GM19328 (cell line): ENCODE results near the gene MBNL2.
"Not testable (repeated sequence)": the region's sequence is repeated elsewhere in the genome, so short reads cannot be mapped to it uniquely, and the experiment has no call there.

Experiments
- ATAC-seq: cut with Tn5 transposase; IDR thresholded peaks from one replicate; pipeline ENCODE4 v1.9.1; 2021; ENCODE audit warnings: mild to moderate bottlenecking, moderate library complexity; ENCODE audit not compliant: unreplicated experiment

MBNL2 gene

DNA sequence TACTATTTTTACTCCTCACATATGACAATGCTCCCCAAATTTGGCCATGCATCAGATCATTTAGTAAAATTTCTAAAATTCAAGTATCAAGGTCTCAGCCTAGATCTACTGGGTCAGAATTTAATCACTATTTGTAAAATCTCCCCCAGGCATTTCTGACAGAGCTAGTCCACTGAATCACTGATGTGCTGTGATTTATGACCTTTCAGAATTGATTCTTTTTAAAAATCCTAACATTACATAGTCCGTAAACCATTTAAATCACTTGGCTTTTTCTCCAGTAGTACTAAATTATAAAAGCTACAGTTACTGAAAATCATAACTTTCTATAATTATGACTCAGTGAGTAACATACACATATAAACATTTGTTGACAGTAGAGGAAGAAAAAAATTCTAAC lies 119.0 kb downstream of the MBNL2 start:
- ATAC-seq: no peak

DNA sequence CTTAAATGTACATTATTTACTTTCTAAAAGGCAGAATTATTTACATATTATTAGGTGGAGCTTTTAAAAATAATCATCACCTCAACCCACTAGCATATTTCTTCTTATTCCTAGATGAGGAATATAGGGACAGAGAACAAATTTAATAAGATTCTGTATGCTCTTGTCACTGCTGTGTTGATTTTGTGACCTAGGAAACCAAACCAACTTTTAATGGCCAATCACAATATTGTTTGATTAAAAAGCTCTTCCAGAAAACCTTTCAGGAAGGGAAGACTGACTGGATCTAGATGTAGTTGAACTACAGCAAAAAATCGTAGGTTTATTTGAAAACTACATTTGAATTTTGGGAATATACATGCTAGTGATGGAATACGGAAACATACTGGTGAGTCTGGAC lies 120.0 kb downstream of the MBNL2 start:
- no peak for ATAC-seq

DNA sequence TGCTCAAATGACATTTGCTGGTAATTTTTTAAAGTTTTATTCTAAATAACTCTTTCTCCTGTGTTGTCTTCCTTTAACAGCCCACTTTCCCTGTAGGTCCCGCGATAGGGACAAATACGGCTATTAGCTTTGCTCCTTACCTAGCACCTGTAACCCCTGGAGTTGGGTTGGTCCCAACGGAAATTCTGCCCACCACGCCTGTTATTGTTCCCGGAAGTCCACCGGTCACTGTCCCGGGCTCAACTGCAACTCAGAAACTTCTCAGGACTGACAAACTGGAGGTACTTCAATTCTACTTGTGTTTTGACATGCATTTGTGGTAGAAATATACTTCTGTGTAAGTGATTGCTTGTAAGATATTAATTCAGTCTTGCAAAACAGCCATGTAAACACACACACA lies 120.8 kb downstream of the MBNL2 start:
- ATAC-seq: no peak

- peak; percentile 81 for ATAC-seq
Measured at GRCh38 chr13:97344265-97345175, 122.4 kb downstream of the MBNL2 start.

- ATAC-seq: no peak
Measured at GRCh38 chr13:97346097-97346496, 124.0 kb downstream of the MBNL2 start.

GRCh38 chr13:97346561-97347254 lies 124.6 kb downstream of the MBNL2 start:
- no peak for ATAC-seq

DNA sequence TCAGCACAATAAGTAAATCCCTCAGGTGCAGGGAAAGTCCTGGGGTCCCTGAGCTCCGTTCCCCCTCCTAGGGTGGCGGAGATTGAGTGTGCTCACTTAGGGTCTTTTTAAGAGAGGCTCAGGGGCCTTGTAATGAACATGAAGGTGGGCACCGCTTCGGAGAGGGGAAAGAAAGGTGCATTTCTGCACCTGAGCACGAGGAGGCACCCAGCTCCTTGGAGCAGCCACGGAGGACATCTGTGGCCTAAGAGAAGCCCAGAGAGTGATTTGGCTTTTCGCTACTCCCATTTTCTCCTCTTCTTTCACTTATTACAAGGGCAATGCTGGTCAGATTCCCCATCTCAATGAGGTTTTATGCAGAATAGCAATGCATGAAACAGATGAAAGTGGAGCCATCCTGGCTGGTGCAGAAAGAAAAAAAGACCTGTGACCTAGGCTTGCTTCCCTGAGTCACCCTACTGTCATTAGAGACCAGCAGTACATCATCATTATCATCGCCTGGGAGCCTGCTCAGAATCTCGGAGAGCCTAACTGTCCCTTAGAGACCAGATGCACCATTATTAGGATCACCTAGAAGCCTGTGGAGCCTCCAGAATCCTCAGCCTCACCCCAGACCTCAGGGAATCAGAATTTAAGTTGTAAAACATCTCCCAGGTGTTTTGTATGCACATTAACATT lies 125.3 kb downstream of the MBNL2 start:
- ATAC-seq: no peak

DNA sequence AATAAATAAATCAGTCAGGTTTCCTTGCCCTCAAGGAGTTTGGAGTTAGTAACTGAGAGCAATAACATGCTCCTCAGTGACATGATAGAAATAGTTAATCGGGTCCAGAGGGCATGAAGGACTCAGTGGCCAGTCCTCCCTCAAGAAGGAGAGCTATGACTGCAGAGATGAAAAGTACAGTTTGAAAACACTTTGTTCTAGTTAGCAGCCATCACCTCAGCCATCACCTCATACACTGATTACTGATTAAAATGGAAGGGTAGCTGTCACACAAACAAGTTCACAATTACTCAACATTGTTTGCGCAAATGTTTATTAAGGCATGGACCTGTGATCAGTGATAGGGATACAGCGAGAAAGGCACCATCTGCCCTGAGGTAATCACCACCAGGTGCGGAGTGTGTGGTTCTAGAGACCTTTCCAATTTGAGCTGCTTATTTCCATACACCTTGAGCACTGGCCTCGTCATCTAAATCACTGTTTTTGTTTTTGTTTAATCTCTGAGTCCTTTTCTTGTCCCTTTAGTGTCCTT lies 126.5 kb downstream of the MBNL2 start:
- no peak for ATAC-seq

DNA sequence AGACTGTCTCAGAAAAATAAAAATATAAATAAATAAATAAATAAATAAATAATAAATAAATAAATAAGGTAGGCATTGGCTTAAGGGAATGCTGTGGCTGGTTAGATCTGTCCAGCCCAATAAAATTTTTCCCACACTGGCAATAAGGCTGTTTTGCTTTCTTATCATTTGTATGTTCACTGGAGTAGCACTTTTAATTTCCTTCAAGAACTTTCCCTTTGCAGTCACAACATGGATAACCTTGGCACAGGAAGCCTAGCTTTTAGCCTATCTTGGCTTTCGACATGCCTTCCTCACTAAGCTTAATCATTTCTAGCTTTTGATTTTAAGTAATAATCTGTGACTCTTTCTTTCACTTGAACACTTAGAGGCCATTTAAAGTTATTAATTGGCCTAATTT lies 129.9 kb downstream of the MBNL2 start:
- not testable (repeated sequence) for ATAC-seq

DNA sequence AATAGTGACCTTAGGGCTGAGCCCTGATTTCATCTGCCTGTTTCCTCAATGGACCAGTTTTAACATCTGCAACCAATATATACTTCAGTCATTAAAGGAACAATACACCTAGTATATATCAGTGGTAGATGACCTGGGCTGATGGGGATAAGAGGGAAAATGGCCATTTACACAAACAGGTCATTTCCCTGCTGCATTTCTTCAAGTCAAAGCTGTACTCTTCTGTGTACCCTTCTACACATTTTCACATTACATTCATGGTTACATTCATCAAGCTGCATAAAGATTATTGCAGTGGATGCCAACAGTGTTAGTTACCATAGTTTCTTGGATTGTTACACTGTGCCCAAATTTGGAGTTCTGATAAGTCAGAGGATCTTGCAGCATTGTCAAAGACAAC lies 130.7 kb downstream of the MBNL2 start:
- no peak for ATAC-seq

DNA sequence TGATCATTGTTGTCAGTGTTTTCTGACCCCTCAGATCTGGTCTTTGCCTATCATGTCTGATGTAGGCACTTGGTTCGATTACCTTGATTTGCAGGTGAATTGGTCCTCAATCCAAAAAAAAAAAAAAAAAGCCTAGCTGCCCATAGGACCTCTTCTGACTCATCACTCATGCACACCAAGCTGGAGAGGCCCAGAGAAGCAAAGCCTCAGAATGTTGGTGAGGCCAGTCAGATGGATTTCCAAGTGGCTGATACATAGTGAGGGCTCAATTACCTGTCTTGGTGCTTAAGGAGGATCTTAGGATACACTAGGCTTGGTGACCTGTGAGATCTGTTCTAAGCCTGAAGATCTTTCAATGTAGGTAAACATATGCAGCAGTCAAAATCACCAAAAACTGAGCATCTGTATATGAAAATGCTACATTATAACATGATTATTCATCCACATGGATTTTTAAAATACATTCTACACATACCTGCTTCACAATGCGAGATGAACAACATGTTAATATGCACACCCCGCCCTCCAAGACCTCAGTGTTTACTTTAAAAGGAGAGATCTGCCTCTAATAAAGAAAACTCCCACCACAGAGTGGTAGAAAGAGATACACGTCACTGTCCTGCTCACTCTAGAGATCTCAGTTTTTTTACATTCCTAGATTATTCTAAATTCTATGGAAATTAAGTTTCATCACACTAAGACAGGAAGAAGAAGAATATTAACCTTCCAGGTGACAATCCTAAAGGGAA lies 132.0 kb downstream of the MBNL2 start:
- no peak for ATAC-seq

GRCh38 chr13:97354808-97355207 lies 132.7 kb downstream of the MBNL2 start:
- no peak for ATAC-seq

DNA sequence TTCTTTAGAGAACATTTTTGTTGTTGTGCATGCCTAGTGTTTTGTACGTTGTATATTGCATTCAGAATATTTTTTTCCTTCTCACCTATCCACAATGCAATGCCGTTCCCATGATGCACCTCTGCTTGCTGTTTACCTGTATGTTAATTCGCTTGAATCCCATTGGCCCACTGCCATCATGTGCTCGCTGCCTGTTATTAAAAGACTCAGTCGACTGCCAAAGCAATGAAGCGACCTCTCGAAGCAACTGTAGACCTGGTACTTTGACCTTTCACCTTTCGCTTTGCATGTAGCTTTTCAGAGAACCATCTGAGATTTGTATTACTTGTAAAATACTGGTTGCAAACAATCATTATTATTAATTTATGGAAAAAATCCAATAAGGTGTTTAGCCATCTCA lies 134.5 kb downstream of the MBNL2 start:
- ATAC-seq: no peak

DNA sequence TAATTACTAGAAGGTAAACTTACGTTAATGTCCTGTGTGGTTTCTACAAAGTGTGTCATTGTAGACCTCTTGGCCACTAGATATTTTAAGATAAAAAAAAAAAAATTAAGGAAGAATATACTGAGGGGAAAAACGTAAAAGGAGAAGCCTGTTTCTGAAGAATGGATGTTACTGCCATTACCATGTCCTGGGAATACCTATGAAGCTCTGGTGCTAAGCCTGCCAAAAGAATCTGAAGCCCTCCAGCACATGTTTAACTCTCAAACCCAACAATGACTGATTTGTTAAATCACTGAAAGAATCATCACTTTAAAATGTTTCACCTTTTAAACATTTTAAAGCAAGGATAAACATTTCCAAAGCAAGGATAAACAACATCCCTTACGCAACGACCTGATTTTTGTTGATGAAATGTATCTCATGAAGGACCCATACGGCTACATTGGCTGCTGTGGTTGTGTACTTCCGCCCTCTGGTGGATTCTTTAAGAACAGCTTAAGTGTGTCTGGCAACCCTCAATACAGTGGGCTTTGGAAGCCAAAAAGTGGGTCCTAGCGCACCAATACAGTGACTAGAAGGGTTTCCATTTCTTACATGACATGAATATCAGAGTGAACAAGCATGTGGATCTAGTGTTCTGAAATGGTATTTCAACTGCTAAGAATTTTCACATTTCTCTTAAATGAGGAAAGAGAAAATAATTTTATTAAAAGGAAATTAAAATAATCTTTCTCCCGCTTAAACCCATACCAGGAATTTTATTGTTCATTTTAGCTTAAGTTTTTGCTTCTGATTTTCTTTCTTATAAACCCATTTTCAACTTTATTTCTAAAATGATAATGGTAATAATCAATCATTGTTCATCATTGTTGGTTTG lies 137.3 kb downstream of the MBNL2 start:
- peak; percentile 81 for ATAC-seq

DNA sequence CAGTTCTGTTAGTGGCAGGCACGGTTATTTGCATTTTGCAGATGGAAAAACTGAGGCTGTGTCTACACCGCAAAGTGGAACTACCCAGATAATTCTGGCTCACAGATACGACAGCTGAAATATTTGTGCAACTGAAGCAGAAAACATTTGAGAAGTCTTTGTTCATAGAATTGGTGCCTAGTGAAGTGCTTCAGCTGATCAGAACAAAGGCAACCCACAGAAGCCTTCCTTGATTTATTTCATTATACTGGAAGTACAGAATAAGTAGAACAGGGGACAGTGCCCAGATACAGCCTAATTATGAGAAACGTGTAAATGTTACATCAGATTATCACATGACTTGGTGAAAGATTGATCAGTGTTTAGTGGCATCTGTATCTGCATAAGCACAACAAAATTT lies 138.5 kb downstream of the MBNL2 start:
- ATAC-seq: no peak

DNA sequence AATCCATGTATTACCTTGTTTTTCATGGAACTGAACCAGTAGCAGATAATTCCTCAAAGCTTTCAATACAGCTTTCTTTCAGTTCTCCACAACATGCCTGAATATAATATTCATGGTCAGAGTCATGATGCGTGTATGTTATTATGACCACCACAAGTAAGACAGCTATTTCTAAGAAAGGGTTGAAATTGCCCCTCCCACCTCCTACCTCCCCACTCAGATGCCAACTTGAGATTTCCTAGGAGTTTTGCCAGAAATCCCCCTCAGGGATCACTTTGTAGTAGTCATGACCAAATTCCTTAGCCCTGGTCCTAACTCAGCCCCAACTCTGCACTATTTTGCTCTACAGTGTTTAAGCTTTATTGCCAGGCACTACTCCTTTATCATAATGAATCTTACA lies 141.9 kb downstream of the MBNL2 start:
- ATAC-seq: no peak

DNA sequence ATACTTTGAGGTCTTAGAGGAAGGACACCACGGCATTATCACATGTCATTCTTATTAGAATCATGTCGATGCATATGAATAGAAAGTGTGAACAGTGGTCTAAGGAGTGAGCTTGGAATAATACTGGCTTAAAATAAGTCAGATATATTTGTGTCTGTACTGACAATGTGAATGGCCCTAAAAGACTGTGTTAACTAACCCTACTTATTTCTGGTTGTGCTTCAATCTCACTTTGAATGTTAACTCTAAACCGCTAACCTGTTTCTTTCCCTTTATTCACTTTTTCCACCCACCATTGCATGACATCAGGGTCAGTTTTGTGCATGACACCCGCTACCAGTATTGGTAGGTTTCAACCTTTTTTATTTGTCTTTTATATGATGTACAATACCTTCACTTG lies 142.7 kb downstream of the MBNL2 start:
- ATAC-seq: no peak

- no peak for ATAC-seq
Measured at GRCh38 chr13:97366172-97366688, 144.1 kb downstream of the MBNL2 start.

DNA sequence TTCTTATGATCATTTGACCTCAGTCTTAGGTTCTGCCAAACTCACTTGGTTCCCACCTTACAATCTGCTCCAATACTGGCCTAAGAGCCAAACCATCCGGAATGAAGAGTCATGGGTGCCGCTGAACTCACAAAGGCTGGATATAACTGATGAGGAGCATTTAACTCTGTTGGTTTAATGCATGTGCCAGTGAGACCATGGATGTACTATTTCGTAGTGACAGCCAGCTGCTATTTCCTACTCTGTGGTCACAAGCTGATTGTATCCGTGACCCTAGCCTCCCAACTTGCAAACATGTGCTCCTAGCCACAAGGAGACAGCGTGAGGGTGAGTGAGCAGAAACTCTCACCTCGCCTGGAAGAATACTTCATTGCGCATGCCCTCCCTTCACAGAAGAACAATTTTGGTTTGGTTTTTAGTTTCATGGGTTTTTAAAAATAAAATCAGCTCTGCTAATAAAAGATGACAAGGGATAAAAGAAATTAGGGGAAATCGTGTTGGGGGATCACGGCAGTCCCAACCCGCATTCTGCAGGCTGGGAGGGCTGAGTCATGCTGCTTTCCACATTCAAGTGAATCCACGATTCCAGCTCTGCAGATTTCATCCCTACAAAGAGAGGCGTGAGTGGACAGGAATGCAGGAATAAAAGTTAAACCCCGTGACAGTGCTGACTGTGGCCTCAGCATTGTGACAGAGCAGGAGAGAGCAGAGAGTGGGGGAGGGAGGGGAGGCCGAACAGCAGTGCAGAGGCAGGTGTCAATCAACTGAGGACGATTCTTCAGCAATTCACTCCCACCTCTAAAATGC lies 145.1 kb downstream of the MBNL2 start:
- ATAC-seq: no peak
